Measurements from ENCODE around the gene KBTBD3.
"Not testable (repeated sequence)": the region's sequence is repeated elsewhere in the genome, so short reads cannot be mapped to it uniquely, and the experiment has no call there.

KBTBD3 gene

DNA sequence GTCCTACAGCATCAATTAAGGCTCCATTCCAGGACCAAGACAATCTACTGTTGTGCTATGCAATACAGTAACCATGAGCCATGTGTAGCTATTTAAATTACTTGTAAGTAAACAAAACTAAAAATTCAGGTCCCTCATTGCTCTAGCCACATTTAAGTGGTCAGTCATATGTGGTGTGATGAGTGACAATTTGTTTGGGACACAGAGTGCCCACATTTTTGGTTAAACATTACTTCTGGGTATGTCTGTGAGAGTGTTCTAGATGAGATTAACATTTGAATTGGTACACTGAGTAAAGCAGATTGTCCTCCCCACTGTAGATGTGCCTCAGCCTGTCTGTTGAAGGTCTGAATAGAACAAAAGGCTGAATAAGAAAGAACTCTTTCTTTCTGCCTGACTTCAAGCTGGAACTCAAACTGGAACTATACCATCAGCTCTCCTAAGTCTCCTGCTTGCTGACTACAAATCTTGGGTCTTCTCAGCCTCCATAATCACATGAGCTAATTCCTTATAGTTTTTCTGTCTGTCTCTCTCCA lies 15.8 kb downstream of the KBTBD3 start:
- Histone ChIP-seq H3K4me3 (no peak overlapping the region), H3K36me3 (peaks cover 6 to 10% (median 8%) of the 10 kb centered on the region in 3 donors), H3K27ac (no peak overlapping the region), H3K4me1 (no peaks in the 10 kb centered on the region), H3K27me3 (no peaks in the 10 kb centered on the region), H3K9me3 (no peaks in the 10 kb centered on the region)
- intact Hi-C loops (cut with DNase I; ENCODE audit: low total_unique reads), result no loop called here
- no peak for DNase-seq
- TF ChIP-seq, protein P1, sequence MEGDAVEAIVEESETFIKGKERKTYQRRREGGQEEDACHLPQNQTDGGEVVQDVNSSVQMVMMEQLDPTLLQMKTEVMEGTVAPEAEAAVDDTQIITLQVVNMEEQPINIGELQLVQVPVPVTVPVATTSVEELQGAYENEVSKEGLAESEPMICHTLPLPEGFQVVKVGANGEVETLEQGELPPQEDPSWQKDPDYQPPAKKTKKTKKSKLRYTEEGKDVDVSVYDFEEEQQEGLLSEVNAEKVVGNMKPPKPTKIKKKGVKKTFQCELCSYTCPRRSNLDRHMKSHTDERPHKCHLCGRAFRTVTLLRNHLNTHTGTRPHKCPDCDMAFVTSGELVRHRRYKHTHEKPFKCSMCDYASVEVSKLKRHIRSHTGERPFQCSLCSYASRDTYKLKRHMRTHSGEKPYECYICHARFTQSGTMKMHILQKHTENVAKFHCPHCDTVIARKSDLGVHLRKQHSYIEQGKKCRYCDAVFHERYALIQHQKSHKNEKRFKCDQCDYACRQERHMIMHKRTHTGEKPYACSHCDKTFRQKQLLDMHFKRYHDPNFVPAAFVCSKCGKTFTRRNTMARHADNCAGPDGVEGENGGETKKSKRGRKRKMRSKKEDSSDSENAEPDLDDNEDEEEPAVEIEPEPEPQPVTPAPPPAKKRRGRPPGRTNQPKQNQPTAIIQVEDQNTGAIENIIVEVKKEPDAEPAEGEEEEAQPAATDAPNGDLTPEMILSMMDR (IDR thresholded peaks at IDR 0.05), result no peak

DNA sequence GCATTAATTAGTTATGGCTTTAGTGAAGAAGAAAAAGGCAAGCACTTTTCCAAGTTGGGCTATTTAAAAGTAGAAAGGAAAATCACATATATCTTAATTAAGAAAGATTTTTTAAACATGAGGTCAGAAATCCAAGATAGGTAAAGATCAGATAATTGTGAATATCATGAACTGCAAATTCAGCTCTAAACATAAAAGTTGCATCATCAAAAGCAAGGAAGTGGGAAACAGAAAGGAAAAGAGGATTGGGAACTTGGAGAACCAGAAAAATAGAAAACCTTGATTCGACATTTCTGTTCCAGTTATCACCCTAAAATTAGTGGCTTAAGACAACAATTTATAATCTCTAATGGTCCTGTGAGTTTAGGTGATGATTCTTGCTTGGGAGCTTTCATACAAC lies 17.5 kb downstream of the KBTBD3 start:
- TF ChIP-seq, protein P1 (IDR thresholded peaks at IDR 0.05), result no peak
- no peak for DNase-seq
- intact Hi-C loops (cut with DNase I; ENCODE audit: low total_unique reads), result no loop called here
- Histone ChIP-seq H3K27ac (no peak overlapping the region), H3K4me3 (no peak overlapping the region), H3K27me3 (no peaks in the 10 kb centered on the region), H3K4me1 (no peaks in the 10 kb centered on the region), H3K9me3 (no peaks in the 10 kb centered on the region), H3K36me3 (peaks cover 6 to 10% (median 10%) of the 10 kb centered on the region in 3 donors)

DNA sequence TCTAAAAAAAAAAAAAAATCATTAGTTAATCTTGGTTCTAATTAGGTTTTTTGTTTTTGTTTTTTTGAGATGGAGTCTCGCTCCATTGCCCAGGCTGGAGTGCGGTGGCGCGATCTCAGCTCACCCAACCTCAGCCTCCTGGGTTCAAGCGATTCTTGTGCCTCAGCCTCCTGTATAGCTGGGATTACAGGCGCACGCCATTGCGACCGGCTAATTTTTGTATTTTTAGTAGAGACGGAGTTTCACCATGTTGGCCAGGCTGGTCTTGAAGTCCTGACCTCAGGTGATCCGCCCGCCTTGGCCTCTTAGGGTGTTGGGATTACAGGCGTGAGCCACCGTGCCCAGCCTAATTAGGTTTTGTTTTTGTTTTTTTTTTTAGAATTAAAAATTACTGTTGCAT lies 18.8 kb downstream of the KBTBD3 start:
- H3K4me3 ChIP-seq; DNase-seq; H3K27ac ChIP-seq; intact Hi-C loops (cut with DNase I; ENCODE audit: low total_unique reads); H3K27me3 ChIP-seq; H3K9me3 ChIP-seq; H3K4me1 ChIP-seq: not testable (repeated sequence)
- peaks cover 6 to 10% (median 10%) of the 10 kb centered on the region in 3 donors for H3K36me3 ChIP-seq

DNA sequence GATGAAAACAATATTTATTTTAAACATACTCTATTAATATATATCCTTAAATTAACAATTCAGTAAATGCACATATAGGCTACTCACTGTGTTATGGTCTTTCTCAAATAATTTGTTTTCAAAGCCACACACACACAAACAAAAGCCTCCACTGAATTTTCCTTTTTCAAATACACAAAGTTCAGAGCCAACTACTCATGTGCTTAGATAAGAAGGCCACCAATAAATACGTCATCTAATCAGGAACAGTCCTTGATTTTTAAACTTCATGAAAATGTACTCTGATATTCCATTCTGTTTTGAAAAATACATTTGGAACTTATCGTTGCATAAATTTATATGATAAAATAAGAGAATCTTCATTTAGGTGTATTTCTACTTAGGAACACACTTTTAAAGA lies 26.0 kb downstream of the KBTBD3 start:
- no peaks in the 10 kb centered on the region for H3K9me3 ChIP-seq
- no peaks in the 10 kb centered on the region for H3K4me1 ChIP-seq
- H3K36me3 ChIP-seq, result no peaks in the 10 kb centered on the region
- TF ChIP-seq, protein P1 (IDR thresholded peaks at IDR 0.05), result no peak
- H3K27ac ChIP-seq, result no peak overlapping the region
- no peak for DNase-seq
- H3K4me3 ChIP-seq, result no peak overlapping the region
- H3K27me3 ChIP-seq, result no peaks in the 10 kb centered on the region
- intact Hi-C loops (cut with DNase I; ENCODE audit: low total_unique reads), result no loop called here

DNA sequence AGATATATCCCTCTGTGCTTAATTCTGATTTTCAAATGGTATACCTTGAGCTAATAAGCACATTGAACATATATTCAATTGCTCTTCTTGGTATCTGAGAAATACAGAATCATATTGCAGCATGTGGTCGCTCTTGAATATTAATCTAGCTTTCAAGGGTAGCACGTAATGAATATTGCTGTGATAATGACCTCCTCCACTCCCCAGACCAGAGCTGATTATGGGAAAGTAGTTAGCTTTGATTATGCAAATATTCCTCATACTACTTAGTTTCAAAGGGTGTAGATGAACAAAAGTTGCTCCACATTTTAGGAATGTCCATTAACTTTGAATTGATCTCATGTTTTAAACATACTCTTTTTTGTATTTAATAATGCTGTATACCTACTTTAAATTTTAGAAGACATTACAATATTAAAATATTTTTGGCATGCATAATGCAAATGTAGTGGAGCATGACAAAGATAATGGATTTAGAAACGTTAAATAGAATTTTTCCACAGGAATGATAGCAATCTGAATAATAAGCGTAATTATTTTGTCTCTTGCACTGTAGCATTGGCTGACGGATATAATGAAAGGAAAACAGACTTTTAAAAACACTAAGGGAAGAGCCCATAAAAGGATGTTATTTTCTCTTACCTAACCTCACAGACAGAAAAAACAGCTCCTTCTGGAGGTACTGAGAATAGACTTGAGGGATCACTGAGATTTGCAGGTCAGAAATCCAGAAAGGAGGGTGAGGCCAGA lies 27.2 kb downstream of the KBTBD3 start:
- Histone ChIP-seq H3K27me3 (no peaks in the 10 kb centered on the region), H3K4me3 (no peak overlapping the region), H3K4me1 (no peaks in the 10 kb centered on the region), H3K27ac (no peak overlapping the region), H3K36me3 (no peaks in the 10 kb centered on the region), H3K9me3 (no peaks in the 10 kb centered on the region)
- intact Hi-C loops (cut with DNase I; ENCODE audit: low total_unique reads), result no loop called here
- TF ChIP-seq, protein P1 (IDR thresholded peaks at IDR 0.05), result no peak
- DNase-seq, result no peak

DNA sequence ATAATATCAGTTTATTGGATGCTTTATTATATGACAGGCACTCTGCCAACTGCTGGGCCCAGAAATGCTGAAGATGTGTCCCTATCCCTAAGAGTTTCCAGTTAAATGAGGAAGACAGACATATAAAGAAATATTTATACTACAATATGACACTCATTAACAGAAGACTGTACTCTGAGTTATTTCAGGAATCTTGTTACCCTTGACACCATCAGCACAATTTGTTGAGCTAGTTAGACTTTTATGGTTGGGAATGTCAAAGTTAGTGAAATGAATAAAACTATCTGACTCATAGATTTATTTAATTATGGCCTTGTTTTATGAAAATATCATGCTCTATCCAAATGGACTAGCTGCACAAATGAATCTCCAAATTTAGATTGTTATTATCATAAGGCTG lies 29.5 kb downstream of the KBTBD3 start:
- TF ChIP-seq, protein P1 (IDR thresholded peaks at IDR 0.05), result no peak
- intact Hi-C loops (cut with DNase I; ENCODE audit: low total_unique reads), result no loop called here
- no peaks in the 10 kb centered on the region for H3K27me3 ChIP-seq
- no peak for DNase-seq
- no peak overlapping the region for H3K27ac ChIP-seq
- H3K4me1 ChIP-seq, result no peaks in the 10 kb centered on the region
- no peaks in the 10 kb centered on the region for H3K9me3 ChIP-seq
- H3K4me3 ChIP-seq, result no peak overlapping the region
- H3K36me3 ChIP-seq, result no peaks in the 10 kb centered on the region
